H1 (cell line): ENCODE measurements around the gene SERPINB1. TPM values are rescaled to one million over a fixed set of nuclear protein-coding genes. Genes with fewer than 3 reads are reported as not detected.

ENCODE experiments used
- EZH2 ChIP-seq: fragments of 200-600 bp; sonication (generic); IDR thresholded peaks from 2 replicates; pipeline ENCODE4 v1.7.1; 2012; ENCODE audit warnings: low read depth, mild to moderate bottlenecking, moderate library complexity, low read length, inconsistent platforms; ENCODE audit not compliant: severe bottlenecking
- RNF2 ChIP-seq: fragments of 200-900, 300-1000 bp; sonication (generic); IDR thresholded peaks from 2 replicates; pipeline ENCODE4 v1.7.1; 2016; ENCODE audit warnings: borderline replicate concordance, low read depth, mild to moderate bottlenecking, antibody characterized with exemption, low read length; ENCODE audit not compliant: poor library complexity, severe bottlenecking; ENCODE audit errors: missing control alignments
- SP2 ChIP-seq: IDR thresholded peaks from 2 replicates; pipeline ENCODE4 v1.6.1; 2012; ENCODE audit warnings: mild to moderate bottlenecking, low read length, inconsistent platforms
- polyA plus RNA-seq, 7 experiments: library from polyadenylated mRNA; depleted of rRNA in 3 of 7; stranded (reverse) in 5 of 7; unstranded in 2 of 7; fragments of >200 nt in 5 of 7; fragments of 200-250 nt in 2 of 7; gene quantifications; 1 replicate in 5 of 7; 2 replicates in 1 of 7; 4 replicates in 1 of 7; pipeline versions ENCODE4 v1.2.1 to v1.2.3, GENCODE V29; 2011 to 2013; ENCODE audit warnings: missing spikeins in 2 of 7, mixed read lengths in 2 of 7
- total RNA-seq: library from RNA; stranded (reverse); fragmentation: NEBNext Ultra II Directional; extraction: Animal tissue kit (Norgen Biotek cat#: 25700); gene quantifications from 2 replicates; pipeline ENCODE4 v1.2.1, GENCODE V29; 2021

Gene SERPINB1
- total and polyA plus RNA-seq, 2 of the 8 experiments (the other 6 are each of a cell fraction or from before 2014, with no cell fraction given), result 8.1 to 17.3 TPM

GRCh38 chr6:2884804-2885203 lies 43.1 kb upstream of the SERPINB1 start (continued):
- TF ChIP-seq EZH2 (no peak), SP2 (no peak), RNF2 (no peak)
- TF ChIP-seq, all 59 proteins: peak for 0
